Measurements from ENCODE around the gene FEZF2.

FEZF2 gene

DNA sequence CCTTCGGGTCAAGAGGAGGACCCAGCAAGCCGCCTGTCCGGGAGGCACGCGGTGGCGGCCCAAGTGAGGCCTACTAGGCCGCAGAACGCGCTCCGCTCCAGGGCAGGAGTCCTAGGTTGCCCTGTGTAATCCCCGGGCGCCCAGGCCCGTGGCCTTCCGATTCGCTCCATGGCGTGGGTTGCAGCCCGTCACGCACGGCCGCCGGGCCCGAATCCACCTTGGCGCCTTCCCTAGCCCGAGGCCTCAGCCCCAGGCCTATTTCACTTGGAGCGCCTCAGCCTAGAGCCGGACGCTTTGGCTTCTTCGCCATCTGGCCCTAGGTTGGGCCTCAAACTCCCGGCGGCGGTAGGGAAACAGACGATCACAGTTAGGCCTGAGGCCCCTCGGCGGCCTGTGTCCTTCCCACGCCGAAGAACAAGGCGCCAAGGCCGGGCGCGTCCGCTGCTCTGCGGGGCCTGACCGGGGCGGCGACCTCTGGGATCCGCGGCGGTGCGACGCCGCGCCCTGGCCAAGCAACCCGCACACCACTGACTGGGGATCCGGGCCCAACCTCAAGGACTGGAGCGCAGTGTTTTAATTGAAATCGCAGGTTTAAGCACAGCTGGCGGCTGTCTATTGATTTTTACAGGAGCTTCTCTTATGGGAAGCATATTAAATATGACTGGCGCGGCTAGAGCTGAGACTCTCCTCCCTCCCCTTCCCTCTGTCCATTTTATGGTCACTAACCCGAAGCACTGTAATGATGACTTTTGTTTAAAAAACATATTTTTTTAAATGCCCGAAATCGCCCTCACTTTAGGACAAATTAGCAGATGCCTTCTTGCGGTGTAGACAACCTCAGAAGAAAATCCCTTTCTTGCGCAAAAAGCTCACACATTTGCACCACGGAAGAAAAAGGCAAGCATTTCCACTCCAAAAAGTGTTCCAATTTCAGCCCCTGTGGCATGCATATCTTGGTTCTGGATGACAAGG lies 3.8 kb upstream of the FEZF2 start:
- no peak overlapping the region for H3K4me3 ChIP-seq (ENCODE audit: low read length)
- no peak for TF ChIP-seq ZNF274 (IDR thresholded peaks at IDR 0.05; ENCODE audit: low read depth, low read length)

DNA sequence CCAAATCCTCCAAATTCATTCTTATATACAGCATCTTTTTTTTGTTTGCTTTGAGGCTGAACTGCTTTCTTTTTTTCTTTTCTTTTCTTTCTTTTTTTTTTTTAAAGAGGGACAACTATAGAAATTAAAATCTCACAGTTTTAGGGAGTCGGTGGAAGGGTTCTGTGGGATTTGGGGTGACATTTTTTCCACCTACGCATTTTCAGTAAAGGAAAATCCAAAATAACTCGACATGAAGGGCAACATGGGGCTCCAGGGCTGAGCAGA lies 3.0 kb upstream of the FEZF2 start:
- H3K4me3 ChIP-seq (ENCODE audit: low read length): no peak overlapping the region
- no peak for TF ChIP-seq ZNF274 (IDR thresholded peaks at IDR 0.05; ENCODE audit: low read depth, low read length)

DNA sequence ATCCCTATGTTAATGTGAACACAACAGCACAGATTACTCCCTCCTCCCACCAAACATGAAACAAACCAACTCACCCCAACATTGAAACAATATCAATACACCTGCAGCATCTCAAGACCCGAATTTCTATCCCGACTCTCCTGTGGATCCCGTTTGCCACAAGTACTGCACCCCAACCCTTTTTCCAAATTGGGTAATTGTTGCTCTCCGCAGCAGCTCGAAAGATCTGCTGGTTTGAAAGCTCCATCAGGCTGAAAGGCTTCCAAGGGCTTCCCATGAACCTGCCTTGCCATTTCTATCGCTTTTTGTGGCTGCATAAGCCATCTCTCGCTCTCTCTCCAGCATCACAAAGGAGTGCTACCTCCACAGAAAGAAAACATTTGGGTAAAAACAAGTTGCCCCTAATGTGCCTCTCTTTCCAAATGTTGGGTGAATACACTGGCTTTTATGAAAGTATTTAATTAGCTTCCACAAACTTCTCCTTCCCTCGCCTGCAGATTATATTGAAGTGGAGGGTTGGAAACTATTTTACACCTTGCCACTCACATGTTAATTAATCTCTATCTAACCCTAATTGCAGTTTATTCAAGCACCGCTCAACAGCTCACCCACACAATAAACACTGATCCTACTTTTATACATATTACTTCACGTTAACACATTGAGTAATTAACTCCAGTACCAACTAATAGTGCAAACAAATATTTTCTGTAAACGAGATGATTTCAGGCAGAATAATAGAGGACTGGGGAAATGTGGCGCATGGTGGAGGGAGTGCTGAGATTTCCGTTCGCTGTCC lies 2.5 kb upstream of the FEZF2 start:
- no peak overlapping the region for H3K4me3 ChIP-seq (ENCODE audit: low read length)
- no peak for TF ChIP-seq ZNF274 (IDR thresholded peaks at IDR 0.05; ENCODE audit: low read depth, low read length)

DNA sequence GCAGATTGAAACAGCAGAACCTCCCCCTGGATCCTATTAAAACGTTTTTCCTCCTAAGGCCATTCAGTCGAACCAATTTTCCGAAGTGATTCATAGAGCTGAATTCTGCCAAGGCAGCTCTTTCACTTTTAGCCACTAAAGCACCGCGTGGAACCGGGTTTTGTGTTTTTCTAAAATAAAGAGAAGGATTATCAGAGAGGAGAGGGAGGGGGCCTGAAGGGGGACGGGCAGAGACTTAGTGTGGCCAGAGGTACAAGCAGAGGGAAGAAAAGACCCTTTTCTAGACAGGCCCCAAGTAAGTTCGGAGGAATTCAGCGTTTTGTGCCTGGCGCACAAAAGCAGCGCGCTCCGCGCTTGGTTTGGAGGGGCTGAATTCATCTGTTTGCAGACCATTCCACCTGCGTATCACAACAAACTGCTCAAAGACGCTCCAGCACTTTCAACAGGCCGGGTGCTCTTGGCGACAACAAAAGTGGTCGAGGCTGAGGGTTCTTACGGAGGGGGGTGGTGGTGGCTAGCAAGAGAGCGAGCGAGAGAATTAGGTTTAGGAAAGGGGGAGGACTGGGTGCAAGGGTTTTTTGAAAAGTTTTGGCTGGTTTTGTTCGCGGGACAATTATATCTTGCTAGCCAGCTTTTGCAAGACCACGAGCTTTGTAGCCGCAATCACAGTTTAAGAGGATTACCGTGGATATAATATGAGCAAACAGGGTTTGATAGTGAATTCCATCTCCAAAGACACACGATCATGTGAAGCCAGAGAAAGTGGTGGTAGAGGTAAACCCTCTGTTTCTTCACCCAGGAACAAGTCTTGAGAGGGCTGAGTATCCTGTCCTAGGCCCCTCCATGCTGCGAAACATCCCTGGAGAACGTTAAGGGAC lies 1.2 kb upstream of the FEZF2 start:
- no peak overlapping the region for H3K4me3 ChIP-seq (ENCODE audit: low read length)
- no peak for TF ChIP-seq ZNF274 (IDR thresholded peaks at IDR 0.05; ENCODE audit: low read depth, low read length)

DNA sequence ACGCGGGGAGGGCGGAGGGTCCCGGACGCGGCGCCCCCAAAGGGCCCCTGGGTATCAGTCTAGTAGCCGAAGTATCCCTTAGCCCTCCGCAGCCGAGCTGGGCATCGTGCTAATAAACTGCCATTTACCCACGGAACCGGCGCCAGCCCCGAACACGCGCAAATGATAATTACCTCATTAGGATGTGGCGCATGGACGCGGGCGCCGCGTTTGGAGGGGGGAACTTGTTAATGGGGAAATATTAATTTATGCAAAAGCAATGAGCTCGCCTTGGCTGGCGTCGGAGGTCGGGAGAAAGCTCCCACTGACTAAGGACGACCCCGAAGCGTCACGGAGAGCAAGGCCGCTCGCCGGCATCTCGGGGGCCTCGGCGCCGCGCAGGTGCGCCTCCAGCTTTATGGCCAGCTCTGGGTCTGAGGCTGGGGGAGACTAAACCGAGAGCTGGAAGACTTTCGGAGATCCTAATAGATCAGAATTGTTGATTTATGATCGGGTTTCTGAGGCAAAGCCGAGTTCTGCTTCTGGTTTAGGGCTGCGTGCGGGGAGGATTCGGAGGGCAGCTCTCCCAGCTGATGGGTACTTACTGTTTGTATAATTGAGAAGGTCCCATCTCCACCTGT lies 474 bp upstream of the FEZF2 start:
- TF ChIP-seq ZNF274 (IDR thresholded peaks at IDR 0.05; ENCODE audit: low read depth, low read length): no peak
- H3K4me3 ChIP-seq (ENCODE audit: low read length): no peak overlapping the region

DNA sequence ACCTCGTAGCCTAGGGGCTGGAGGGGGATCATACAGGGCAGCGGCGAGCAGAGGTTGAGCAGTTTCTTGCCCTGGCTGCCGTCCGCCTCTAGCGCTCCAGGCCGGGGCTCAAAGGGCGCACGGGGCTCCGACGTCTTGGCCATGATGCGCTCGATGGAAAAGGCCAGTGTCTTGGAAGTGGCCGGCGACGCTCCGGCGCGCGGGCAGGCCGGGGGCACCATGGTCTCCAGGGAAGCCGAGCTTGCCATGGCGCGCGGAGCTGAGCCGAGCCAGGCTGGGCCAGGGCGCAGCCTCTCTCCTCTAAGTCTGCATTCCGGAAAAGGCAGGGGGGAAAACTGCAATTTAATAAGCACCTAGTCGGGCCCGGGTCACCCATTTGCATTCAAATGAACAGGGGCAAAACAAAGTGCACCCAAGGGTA lies 719 bp downstream of the FEZF2 start:
- no peak for TF ChIP-seq ZNF274 (IDR thresholded peaks at IDR 0.05; ENCODE audit: low read depth, low read length)
- H3K4me3 ChIP-seq (ENCODE audit: low read length): no peak overlapping the region

DNA sequence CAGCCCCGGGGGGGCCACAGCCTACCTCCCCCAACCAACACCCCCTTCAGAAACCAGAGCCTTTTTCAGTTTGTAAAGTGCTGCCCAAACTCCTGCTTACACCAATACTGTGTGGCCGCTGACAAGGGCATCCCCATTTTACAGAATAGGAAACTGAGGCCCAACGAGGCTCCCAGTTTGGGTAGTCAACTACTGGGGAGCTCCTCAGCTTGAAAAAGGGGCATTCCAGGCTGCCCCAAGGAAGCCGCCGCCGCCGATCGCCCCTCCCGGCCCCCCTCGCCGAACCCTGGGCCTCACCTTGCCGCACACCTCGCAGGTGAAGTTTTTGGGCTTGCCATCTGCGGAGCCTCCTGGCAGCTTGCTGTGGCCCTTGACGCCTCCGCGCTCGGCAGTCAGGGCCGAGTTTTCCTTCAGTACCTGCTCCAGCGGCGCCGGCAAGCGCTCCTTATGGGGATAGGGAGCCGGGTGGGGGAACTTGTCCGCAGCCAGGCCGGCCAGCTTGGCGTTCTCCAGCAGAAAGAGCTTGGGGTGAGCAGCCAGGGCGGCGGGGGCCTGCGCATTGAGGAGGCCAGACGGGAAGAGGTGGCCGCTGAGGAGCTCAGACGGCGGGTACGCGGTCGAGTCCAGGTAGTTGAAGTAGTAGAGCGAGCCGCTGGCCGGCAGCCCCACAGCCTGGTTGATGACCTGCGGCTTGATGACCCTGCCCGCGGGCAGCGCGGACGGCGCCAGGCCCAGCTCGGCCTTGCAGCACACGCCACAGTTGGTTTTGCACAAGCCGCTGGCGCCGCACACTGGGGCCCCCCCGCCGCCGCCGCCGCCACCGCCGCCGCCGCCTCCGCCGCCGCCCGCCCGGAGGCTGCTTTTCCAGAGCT lies 1.4 kb downstream of the FEZF2 start:
- TF ChIP-seq ZNF274 (IDR thresholded peaks at IDR 0.05; ENCODE audit: low read depth, low read length): no peak
- H3K4me3 ChIP-seq (ENCODE audit: low read length): no peak overlapping the region

DNA sequence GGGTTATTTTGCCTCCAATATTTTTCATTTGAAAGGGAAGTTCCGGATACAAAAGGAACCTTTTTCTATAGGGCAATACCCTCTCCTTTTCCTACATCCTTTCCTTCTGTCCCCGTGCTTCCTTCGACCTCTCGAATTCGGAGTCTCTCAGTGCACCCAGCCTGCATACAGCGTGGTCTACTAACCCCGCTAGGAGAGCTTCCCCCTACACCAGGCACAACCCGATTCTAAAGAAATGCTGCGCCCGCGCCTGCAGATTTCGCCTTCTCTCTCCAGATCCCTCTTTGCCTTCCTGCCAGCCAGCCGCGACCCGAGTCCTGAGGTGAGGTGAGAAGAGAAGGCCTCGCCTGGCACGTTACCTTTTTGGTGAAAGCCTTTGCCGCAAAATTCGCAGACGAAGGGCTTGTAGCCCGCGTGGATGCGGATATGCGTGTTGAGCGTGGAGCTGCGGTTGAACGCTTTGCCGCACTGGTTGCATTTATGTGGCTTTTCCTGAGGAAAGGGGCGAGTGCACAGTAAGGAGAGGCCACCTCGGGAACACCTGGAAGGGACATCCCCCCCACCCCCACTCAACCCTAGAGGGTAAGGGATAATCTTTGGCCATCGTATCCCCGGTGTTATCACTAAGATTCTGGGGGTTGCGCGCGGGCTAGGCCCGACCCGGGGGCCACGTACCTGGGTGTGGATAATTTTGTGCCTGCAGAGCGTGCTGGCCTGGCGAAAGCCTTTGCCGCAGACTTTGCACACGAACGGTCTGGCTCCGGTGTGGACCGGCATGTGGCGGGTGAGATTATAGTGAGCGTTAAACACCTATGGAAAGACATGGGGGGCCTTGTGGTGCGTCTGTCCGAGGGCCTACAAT lies 2.3 kb downstream of the FEZF2 start:
- no peak overlapping the region for H3K4me3 ChIP-seq (ENCODE audit: low read length)
- TF ChIP-seq ZNF274 (IDR thresholded peaks at IDR 0.05; ENCODE audit: low read depth, low read length): no peak

DNA sequence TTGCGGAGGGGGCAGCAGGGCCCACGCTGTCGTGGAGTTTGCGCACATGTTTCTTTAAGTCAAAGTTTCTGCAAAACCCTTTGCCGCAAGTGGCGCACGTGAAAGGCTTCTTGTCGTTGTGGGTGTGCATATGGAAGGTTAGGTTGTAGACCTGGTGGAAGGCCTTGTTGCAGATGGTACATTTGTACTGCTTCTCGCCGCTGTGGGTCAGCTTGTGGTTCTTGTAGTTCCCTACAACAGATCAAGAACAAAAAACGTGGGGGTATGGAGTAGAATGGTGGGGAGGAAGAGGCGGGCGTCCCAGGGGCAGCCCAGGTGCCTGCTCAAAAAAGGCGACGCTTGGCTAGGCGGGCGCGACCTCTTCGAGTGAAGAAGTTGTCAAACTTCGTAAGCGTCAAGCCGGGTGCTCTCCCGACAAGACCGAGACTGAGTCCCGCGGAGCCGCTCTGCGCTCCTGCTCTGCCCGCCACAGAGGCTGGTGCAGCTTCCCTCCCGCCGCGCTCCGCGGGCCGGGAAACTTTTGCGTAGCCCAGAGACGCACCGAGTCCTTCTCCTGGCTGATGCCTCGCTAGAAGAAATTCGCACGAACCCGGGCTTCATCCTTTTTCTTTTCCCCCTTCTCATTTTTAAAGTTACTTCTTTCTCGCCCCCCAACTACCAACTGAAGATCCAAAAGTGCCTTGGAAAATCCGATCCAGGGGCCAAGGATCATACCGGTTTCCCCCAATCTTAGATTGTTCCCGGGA lies 3.1 kb downstream of the FEZF2 start:
- TF ChIP-seq ZNF274 (IDR thresholded peaks at IDR 0.05; ENCODE audit: low read depth, low read length): no peak
- no peak overlapping the region for H3K4me3 ChIP-seq (ENCODE audit: low read length)

DNA sequence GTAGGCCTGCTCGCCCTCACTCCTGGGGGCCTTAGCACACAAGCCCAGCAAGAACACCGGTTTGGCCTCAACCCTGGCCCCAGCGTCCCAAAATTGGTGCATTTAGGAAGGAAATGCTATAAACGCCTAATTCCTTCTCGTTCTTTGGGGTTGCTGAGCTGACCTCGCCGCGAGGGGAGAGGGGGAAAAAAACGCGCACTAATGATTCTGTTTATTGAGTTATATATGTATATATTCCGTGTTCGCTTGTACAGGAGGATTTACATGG lies 3.9 kb downstream of the FEZF2 start:
- no peak for TF ChIP-seq ZNF274 (IDR thresholded peaks at IDR 0.05; ENCODE audit: low read depth, low read length)
- H3K4me3 ChIP-seq (ENCODE audit: low read length): no peak overlapping the region

DNA sequence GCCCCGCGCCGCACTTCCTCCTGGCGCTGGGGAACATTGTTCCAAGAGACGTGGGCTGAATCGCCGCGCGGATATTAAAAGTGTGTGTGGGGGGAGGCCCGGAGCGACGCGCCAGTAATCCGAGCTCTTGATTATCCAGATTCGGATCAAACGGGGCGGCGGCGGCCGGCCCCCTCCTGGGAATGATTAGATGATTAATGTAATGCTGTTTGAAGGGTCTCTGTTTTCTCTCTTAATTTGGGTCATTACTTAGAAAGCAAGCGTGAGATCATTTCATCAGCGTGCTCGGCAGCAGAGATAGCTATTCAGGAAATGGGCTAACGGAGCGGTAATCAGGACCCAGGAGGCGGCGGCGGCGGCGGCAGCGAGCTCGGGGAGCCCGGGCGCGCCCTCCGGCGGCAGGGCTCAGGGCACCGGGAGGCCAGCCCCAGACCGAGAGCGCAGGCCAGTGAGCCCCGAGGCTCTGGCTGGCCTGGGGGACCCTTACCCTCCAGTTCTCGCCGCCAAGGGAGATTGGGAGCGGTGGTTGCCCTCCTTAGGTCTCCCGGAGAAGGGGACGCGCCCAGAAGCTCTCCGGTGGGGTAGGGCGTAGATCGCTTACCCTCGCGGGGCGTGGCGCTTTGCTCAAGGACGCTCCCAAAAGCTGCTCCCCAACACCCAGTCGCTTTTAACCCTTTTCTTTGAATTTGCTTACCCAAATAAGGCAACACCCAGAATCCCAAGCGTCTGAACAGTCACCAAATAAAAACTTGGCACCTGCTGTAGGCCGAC lies 4.5 kb downstream of the FEZF2 start:
- no peak overlapping the region for H3K4me3 ChIP-seq (ENCODE audit: low read length)
- no peak for TF ChIP-seq ZNF274 (IDR thresholded peaks at IDR 0.05; ENCODE audit: low read depth, low read length)

Data from GM08714 (cell line).